GM18508 (cell line): ENCODE results near the gene VPS51.

ENCODE experiments used
- ATAC-seq: cut with Tn5 transposase; IDR thresholded peaks from one replicate; pipeline ENCODE4 v1.9.1; 2021; ENCODE audit warnings: moderate number of reproducible peaks; ENCODE audit not compliant: insufficient read depth, unreplicated experiment

VPS51 gene

DNA sequence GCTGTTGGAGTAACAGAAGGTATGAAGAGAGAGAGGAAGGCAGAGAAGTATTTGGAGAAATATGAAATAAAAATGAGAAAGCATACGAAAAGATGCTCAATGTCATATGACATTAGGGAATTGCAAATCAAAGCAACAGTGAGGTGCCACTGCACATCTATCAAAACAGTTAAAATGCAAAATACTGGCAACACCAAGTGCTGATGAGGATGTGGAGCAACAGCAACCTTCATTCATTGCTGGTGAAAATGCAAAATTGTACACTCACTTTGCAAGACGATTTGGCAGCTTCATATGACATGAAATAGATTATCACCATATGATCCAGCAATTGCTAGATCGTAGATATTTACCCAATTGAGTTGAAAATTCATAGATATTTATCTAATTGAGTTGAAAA, 64.6 kb downstream of the VPS51 start:
- ATAC-seq, result no peak
